ENCODE data around the gene NOL3. TPM values are rescaled to one million over a fixed set of nuclear protein-coding genes. Genes with fewer than 3 reads are reported as not detected.

NOL3 gene
- total RNA-seq, 4 donors from 2014 or later: 55.5 to 95.4 (median 76.6) TPM

GRCh38 chr16:67157892-67158635, 12.3 kb upstream of the NOL3 start:
- Histone ChIP-seq H3K9me3 (no peaks in the 10 kb centered on the region), H3K36me3 (no peaks in the 10 kb centered on the region), H3K27me3 (peaks cover 0 to 28% of the 10 kb centered on the region in 2 donors), H3K4me1 (peaks cover 0 to 59% (median 27%) of the 10 kb centered on the region in 4 donors), H3K4me3 (no peak overlapping the region), H3K27ac (no peak overlapping the region)
- WGBS, 2 donors: 70% methylated on average over 7 of the region's 7 CpGs
- DNase-seq (ENCODE audit: low spot score in 2 of 2): no peak
- TF ChIP-seq CTCF (IDR thresholded peaks at IDR 0.05): no peak
- no peak for TF ChIP-seq EP300 (IDR thresholded peaks at IDR 0.05)
- no peak for TF ChIP-seq POLR2A (IDR thresholded peaks at IDR 0.05)

- no peak for DNase-seq (ENCODE audit: low spot score in 2 of 2)
- 5 to 10% methylated on average over 22 to 33 of the region's 34 CpGs for WGBS, 2 donors
- no peaks in the 10 kb centered on the region for H3K36me3 ChIP-seq
- H3K4me1 ChIP-seq: peaks cover 0 to 68% (median 36%) of the 10 kb centered on the region in 4 donors
- peak overlapping the region; percentile 66 to 91 (median 82) for H3K4me3 ChIP-seq
- TF ChIP-seq EP300 (IDR thresholded peaks at IDR 0.05) (no peak), POLR2A (IDR thresholded peaks at IDR 0.05) (no peak), CTCF (IDR thresholded peaks at IDR 0.05) (no peak)
- peak overlapping the region; percentile 31 to 87 (median 58) for H3K27ac ChIP-seq
- H3K27me3 ChIP-seq: peaks cover 0 to 36% of the 10 kb centered on the region in 2 donors
- no peaks in the 10 kb centered on the region for H3K9me3 ChIP-seq
These were observed 11.4 kb upstream of the NOL3 start for GRCh38 chr16:67158637-67159600.

- Histone ChIP-seq H3K4me3 (peak overlapping the region in 1 of 4 donors; percentile 85), H3K27me3 (peaks cover 0 to 57% of the 10 kb centered on the region in 2 donors), H3K4me1 (peaks cover 0 to 73% (median 39%) of the 10 kb centered on the region in 4 donors), H3K27ac (no peak overlapping the region), H3K9me3 (no peaks in the 10 kb centered on the region), H3K36me3 (no peaks in the 10 kb centered on the region)
- no peak for TF ChIP-seq POLR2A (IDR thresholded peaks at IDR 0.05)
- TF ChIP-seq EP300 (IDR thresholded peaks at IDR 0.05): no peak
- TF ChIP-seq CTCF (IDR thresholded peaks at IDR 0.05): no peak
- 34% methylated on average over 20 to 25 of the region's 25 CpGs for WGBS, 2 donors
- DNase-seq (ENCODE audit: low spot score in 2 of 2): no peak
These were observed 8.7 kb upstream of the NOL3 start for GRCh38 chr16:67161595-67162058.

GRCh38 chr16:67162506-67163163, 7.7 kb upstream of the NOL3 start:
- peak overlapping the region in 1 of 4 donors; percentile 78 for H3K27ac ChIP-seq
- peak overlapping the region in 2 of 4 donors; percentile 26 to 49 for H3K4me3 ChIP-seq
- TF ChIP-seq POLR2A (IDR thresholded peaks at IDR 0.05) (no peak), CTCF (IDR thresholded peaks at IDR 0.05) (no peak), EP300 (IDR thresholded peaks at IDR 0.05) (no peak)
- H3K27me3 ChIP-seq: peaks cover 0 to 60% of the 10 kb centered on the region in 2 donors
- no peaks in the 10 kb centered on the region for H3K36me3 ChIP-seq
- peaks cover 0 to 73% (median 39%) of the 10 kb centered on the region in 4 donors for H3K4me1 ChIP-seq
- WGBS, 2 donors: 24 to 37% methylated on average over 15 to 24 of the region's 44 CpGs
- H3K9me3 ChIP-seq: no peaks in the 10 kb centered on the region
- no peak for DNase-seq (ENCODE audit: low spot score in 2 of 2)

Measured in tibial nerve (tissue), 4 donors.